Measurements from ENCODE around the gene RAB30.

DNA sequence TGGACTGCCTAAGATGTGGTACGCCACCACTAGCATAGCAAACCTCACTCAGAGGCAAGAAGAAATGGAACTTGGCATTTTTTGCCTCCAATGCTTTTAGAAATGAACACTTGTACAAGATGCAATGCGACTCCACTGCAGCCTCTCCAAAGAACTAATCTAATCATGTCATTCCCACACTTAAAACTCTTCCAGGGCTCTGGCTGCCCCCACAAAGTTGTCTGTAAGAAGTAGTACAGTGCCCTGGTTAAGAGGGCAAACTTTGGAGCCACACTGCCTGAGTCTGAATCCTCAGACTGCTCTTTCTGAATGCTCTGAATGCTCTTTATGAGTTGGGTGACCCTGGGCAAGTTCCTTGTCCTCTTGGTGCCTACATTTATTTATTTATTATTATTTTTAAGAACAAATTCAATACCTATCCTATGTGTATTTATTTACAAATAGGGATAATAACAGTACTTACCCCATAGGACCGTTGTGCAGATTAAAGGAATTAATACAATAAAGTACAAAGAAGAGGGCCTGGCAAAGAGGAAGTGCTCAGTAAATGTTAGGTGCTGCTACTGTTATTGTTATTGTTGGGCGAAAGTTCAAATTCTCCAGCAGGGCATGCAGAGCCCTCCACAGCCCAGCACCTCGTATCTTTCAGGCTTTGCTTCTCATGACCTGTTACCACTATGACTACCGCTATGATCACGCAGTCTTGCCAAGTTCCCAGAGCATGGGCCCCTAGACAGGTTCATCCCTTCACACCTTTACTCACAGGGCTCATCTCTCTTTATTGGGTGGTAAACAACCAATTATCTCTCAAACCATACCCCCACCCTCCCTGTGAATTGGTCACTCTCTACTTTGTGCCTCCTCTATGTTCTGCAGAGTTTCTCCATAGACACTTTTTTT lies 59.3 kb downstream of the RAB30 start:
- TF ChIP-seq CTCF (tag by site-specific recombination; IDR thresholded peaks at IDR 0.05), result no peak
- no peak for TF ChIP-seq ZNF274 (IDR thresholded peaks at IDR 0.05; ENCODE audit: low read length)
- TF ChIP-seq ZNF274 (tag by site-specific recombination; IDR thresholded peaks at IDR 0.05; ENCODE audit: borderline replicate concordance), result no peak
